Measurements from ENCODE around the gene KLHL13.

The KLHL13 gene

DNA sequence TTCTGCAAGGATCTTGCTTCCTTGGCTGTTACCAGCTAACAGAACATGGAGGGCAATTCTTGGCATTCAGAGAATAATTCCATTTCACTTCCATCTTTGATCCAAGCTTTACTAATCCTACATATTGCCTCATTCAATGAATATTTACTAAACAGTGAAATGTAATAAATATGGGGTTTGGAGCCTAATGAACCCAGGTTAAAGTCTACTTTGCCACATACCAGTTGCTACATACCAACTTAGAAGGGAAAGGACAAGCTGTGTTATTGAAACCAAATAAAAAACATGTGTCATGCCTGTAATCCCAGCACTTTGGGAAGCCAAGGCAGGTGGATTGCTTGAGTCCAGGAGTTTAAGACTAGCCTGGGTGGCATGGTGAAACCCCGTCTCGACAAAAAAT lies 265.6 kb downstream of the KLHL13 start:
- H3K36me3 ChIP-seq (ENCODE audit: control insufficient read depth, insufficient read depth, low read length): no peaks in the 10 kb centered on the region
- H2AFZ ChIP-seq: no peak overlapping the region
- no peaks in the 10 kb centered on the region for H3K9me3 ChIP-seq (ENCODE audit: control insufficient read depth, low read length)
- no peak overlapping the region for H3K9ac ChIP-seq
- no peak overlapping the region for H3K4me2 ChIP-seq (ENCODE audit: low read length)
- no peak overlapping the region for H3K27ac ChIP-seq
- H3K4me3 ChIP-seq (ENCODE audit: low read depth, low read length): no peak overlapping the region
- no peaks in the 10 kb centered on the region for H3K79me2 ChIP-seq
- no peaks in the 10 kb centered on the region for H3K27me3 ChIP-seq (ENCODE audit: control insufficient read depth, insufficient read depth, low read length)
- TF ChIP-seq, protein P1, sequence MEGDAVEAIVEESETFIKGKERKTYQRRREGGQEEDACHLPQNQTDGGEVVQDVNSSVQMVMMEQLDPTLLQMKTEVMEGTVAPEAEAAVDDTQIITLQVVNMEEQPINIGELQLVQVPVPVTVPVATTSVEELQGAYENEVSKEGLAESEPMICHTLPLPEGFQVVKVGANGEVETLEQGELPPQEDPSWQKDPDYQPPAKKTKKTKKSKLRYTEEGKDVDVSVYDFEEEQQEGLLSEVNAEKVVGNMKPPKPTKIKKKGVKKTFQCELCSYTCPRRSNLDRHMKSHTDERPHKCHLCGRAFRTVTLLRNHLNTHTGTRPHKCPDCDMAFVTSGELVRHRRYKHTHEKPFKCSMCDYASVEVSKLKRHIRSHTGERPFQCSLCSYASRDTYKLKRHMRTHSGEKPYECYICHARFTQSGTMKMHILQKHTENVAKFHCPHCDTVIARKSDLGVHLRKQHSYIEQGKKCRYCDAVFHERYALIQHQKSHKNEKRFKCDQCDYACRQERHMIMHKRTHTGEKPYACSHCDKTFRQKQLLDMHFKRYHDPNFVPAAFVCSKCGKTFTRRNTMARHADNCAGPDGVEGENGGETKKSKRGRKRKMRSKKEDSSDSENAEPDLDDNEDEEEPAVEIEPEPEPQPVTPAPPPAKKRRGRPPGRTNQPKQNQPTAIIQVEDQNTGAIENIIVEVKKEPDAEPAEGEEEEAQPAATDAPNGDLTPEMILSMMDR (IDR thresholded peaks at IDR 0.05): no peak
- H3K4me1 ChIP-seq: no peaks in the 10 kb centered on the region
